Psoas muscle (tissue), 8 donors: ENCODE results near the gene SLC23A2. TPM values are rescaled to one million over a fixed set of nuclear protein-coding genes. Genes with fewer than 3 reads are reported as not detected.

Experiments used
- ATAC-seq, 4 donors: fragments of 200-7000 bp; cut with Tn5 transposase; one replicate each; pipeline ENCODE4 v1.9.1; 2020; ENCODE audit warnings: moderate library complexity in 3 of 4, mild to moderate bottlenecking in 2 of 4
- DNase-seq, 2 donors: peaks; one replicate each; pipeline ENCODE4 v3.0.0-alpha.2; 2020
- H3K27ac ChIP-seq: fragments of 200-600 bp; one replicate; pipeline ENCODE4 v1.8.0; 2022
- H3K27me3 ChIP-seq, 3 donors: fragments of 200-600 bp in 1 of 3; one replicate each; pipeline versions ENCODE4 v1.6.1 to v1.8.0; 2013 to 2022; ENCODE audit warnings: low read length in 2 of 3, mild to moderate bottlenecking in 2 of 3, moderate library complexity in 1 of 3; ENCODE audit not compliant: insufficient read depth in 3 of 3
- H3K36me3 ChIP-seq, 2 donors: fragments of 200-600 bp in 1 of 2; one replicate each; pipeline versions ENCODE4 v1.6.1 to v1.8.0; 2013 to 2022; ENCODE audit warnings: low read depth in 1 of 2, mild to moderate bottlenecking in 1 of 2, moderate library complexity in 1 of 2; ENCODE audit not compliant: insufficient read depth in 1 of 2
- H3K4me1 ChIP-seq: fragments of 200-600 bp; one replicate; pipeline ENCODE4 v1.8.0; 2022
- H3K4me3 ChIP-seq: fragments of 200-600 bp; one replicate; pipeline ENCODE4 v1.8.0; 2022; ENCODE audit warnings: mild to moderate bottlenecking
- H3K9me3 ChIP-seq: fragments of 200-600 bp; one replicate; pipeline ENCODE4 v1.8.0; 2022
- WGBS, 3 donors: extraction: QIAGEN DNeasy Blood & Tissue Kit; methylation state at CpG; one replicate each; pipeline versions ENCODE4 v1.1.6 to v1.1.7; 2013; 5-methylcytosine and 5-hydroxymethylcytosine counted together
- intact Hi-C, 2 donors: fragments of 100-400 bp; cut with DNase I; formaldehyde crosslinking; loops; one replicate each; pipeline versions ENCODE4 v1.11.0 to v1.14.2; 2022
- polyA plus RNA-seq, 3 donors: library from polyadenylated mRNA; stranded (reverse); fragments of 200-250 nt; gene quantifications; one replicate each; pipeline ENCODE4 v1.2.3, GENCODE V29; 2013
- total RNA-seq, 4 donors: library from RNA; stranded (reverse); fragmentation: NEBNext Ultra II Directional in 2 of 4; extraction: Animal tissue kit (Norgen Biotek cat#: 25700) in 2 of 4; gene quantifications; one replicate each; pipeline versions ENCODE4 v1.2.1 to v1.2.4, GENCODE V29; 2021 to 2023
- TF ChIP-seq, protein P1 (sequence below): fragments of 200-600 bp; IDR thresholded peaks from one replicate; pipeline ENCODE4 v1.8.0; 2022; ENCODE audit warnings: antibody characterized with exemption
- donor health status: healthy with polysubstance abuse.
- donor health status: DM: no; HTN: no; CAD: no; lungs with moderate emphysema.
- donor health status: Bipolar disorder and iron deficiency.
- donor health status: healthy.
- donor health status: DM: yes; HTN: yes; CAD: no.
- donor health status: DM: no; HTN: no; CAD: no.
- donor health status: DM: no; HTN: no; CAD: no.
- donor health status: DM: yes; HTN: yes; CAD: no.

The SLC23A2 gene
- total and polyA plus RNA-seq, 7 donors = 0.87 to 4.9 (median 3.4) TPM

DNA sequence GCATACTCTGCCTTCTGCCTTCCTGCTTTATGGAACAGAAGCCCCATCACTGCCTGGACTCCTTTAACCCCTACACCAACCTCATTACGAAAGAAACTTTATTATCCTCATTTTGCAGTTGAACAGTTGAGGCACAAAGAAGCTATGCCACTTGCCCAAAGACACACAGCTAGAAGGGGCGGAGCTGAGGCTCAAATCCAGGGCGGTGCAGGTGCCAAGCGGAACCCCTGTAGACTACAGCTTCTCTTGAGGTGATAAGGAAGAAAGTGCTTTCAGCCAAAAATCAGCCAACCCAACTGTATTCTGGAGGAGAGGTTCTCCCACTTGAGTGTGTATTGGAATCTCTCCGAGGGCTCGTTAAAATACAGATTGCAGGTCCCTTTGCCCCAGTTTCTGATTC lies 189.1 kb downstream of the SLC23A2 start:
- Histone ChIP-seq H3K9me3 (no peaks in the 10 kb centered on the region), H3K4me3 (no peak overlapping the region), H3K27me3 (peaks cover 0 to 4% (median 3%) of the 10 kb centered on the region in 3 donors), H3K4me1 (no peaks in the 10 kb centered on the region), H3K27ac (no peak overlapping the region), H3K36me3 (no peaks in the 10 kb centered on the region)
- 89 to 95% (median 91%) methylated on average over 6 of the region's 6 CpGs for WGBS, 3 donors
- TF ChIP-seq, protein P1, sequence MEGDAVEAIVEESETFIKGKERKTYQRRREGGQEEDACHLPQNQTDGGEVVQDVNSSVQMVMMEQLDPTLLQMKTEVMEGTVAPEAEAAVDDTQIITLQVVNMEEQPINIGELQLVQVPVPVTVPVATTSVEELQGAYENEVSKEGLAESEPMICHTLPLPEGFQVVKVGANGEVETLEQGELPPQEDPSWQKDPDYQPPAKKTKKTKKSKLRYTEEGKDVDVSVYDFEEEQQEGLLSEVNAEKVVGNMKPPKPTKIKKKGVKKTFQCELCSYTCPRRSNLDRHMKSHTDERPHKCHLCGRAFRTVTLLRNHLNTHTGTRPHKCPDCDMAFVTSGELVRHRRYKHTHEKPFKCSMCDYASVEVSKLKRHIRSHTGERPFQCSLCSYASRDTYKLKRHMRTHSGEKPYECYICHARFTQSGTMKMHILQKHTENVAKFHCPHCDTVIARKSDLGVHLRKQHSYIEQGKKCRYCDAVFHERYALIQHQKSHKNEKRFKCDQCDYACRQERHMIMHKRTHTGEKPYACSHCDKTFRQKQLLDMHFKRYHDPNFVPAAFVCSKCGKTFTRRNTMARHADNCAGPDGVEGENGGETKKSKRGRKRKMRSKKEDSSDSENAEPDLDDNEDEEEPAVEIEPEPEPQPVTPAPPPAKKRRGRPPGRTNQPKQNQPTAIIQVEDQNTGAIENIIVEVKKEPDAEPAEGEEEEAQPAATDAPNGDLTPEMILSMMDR = no peak
- intact Hi-C loops = no loop called here
- no peak for ATAC-seq
- no peak for DNase-seq

DNA sequence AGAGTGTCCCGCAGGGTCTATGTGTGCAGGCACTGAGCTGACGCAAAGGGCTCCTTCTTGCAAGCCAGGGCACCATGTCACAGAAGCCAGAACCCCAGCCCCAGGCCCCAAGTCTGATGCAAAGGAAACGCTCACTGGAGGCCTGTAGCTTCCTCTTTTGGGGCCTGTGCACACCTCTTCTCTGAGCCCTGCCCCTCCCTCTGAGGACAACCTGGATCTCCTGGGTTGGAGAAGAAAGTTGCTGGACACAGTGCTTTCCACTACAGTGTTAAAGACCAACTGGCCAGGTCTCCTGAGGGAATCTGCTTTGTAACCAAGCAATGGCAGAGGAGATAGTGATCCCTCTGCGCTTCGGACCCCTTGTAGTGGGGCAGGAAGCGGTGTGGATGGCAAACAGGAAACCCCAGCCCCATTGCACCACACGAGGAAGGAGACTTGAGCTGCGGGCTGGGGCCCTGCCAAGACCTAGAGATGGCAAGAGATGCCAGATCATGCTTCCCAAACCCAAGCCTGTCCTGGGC lies 189.6 kb downstream of the SLC23A2 start:
- no peak overlapping the region for H3K4me3 ChIP-seq
- intact Hi-C loops = no loop called here
- ATAC-seq = peak in 1 of 4 donors; percentile 55
- TF ChIP-seq, protein P1 = no peak
- peaks cover 0 to 4% (median 3%) of the 10 kb centered on the region in 3 donors for H3K27me3 ChIP-seq
- no peaks in the 10 kb centered on the region for H3K36me3 ChIP-seq
- H3K27ac ChIP-seq = no peak overlapping the region
- H3K9me3 ChIP-seq = no peaks in the 10 kb centered on the region
- 65 to 73% (median 72%) methylated on average over 8 of the region's 8 CpGs for WGBS, 3 donors
- peak; percentile 64 to 80 for DNase-seq
- H3K4me1 ChIP-seq = no peaks in the 10 kb centered on the region

DNA sequence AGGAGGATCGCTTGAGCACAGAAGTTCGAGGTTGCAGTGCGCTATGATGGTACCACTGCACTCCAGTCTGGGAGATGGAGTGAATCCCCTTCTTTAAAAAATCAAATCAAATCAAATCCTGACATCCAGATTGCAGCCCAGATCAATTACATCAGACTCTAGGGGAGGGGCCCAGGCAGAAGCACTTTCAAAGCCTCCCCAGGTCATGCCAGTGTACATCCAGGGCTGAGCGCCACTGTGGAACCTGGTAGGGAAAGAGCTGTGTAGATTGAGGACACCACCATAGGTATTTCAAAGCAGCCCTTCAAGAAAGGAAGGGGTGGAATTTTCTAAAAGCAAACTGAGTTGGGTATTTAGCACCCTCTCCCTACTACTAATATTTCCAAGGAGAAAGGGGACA lies 190.1 kb downstream of the SLC23A2 start:
- TF ChIP-seq, protein P1 = no peak
- intact Hi-C loops = no loop called here

DNA sequence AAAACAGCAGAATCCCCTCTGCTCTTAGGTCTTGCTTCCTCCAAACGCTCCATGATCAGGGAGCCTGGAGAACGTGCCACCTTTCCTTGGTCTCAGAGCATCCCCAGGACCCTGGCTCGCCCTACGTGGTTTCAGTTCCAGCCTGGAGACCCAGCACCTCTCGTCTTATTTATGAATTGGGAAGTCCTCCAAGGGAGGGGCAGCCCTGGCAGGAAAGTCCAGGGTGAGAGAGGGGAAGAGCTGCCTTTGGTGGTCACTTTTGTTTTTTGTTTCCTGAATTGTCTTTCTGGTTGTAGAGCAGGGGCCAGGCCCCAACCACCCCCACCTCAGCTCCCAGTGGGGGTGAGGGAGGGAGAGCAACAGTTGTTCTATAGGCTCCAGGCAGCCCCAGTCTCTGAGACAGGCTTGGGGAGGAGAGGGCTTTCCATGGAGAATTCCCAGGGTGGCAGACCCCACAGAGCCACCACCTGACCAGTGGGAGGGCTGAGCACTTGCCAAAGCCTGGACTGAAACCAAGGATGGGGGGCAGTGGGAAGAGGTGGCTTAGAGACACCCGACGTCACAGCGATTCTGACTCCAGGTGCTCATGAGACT lies 190.8 kb downstream of the SLC23A2 start:
- H3K4me3 ChIP-seq = no peak overlapping the region
- 61 to 69% (median 64%) methylated on average over 8 of the region's 8 CpGs for WGBS, 3 donors
- intact Hi-C loops = no loop called here
- H3K4me1 ChIP-seq = no peaks in the 10 kb centered on the region
- DNase-seq (no peak), ATAC-seq (no peak)
- no peaks in the 10 kb centered on the region for H3K9me3 ChIP-seq
- H3K27me3 ChIP-seq = peaks cover 0 to 4% (median 3%) of the 10 kb centered on the region in 3 donors
- H3K36me3 ChIP-seq = no peaks in the 10 kb centered on the region
- no peak overlapping the region for H3K27ac ChIP-seq
- TF ChIP-seq, protein P1 = no peak

More for the DNA sequence above, 190.1 kb downstream of the SLC23A2 start:
- DNase-seq (no peak), ATAC-seq (no peak)
- WGBS, 3 donors = 83 to 97% (median 97%) methylated on average over 4 of the region's 4 CpGs
- Histone ChIP-seq H3K4me1 (no peaks in the 10 kb centered on the region), H3K4me3 (no peak overlapping the region), H3K9me3 (no peaks in the 10 kb centered on the region), H3K27ac (no peak overlapping the region), H3K36me3 (no peaks in the 10 kb centered on the region), H3K27me3 (peaks cover 0 to 4% (median 3%) of the 10 kb centered on the region in 3 donors)

DNA sequence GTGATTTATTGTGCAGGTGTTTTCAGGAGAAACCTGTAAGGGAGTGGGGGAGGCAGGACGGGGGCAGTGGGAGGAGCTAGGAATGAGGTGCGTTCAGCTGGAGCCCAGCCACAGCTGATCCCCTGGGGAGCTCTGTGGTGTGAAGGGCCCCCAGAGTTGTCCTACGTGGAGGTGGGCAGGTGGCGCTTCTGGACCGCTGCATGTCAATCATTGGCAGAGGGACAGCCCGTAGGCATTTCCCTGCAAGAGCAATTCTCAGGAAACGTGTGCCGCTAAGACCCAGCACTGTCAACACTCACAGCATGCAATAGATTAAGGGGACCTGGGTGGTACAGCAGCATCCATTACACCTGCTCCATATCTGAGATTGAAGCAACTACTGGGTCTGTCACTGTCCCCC lies 191.6 kb downstream of the SLC23A2 start:
- TF ChIP-seq, protein P1 = no peak
- no peaks in the 10 kb centered on the region for H3K4me1 ChIP-seq
- no peaks in the 10 kb centered on the region for H3K36me3 ChIP-seq
- H3K27ac ChIP-seq = no peak overlapping the region
- H3K4me3 ChIP-seq = no peak overlapping the region
- WGBS, 3 donors = 60 to 77% (median 66%) methylated on average over 7 to 8 of the region's 8 CpGs
- H3K27me3 ChIP-seq = peaks cover 0 to 4% (median 3%) of the 10 kb centered on the region in 3 donors
- H3K9me3 ChIP-seq = no peaks in the 10 kb centered on the region
- ATAC-seq (no peak), DNase-seq (no peak)
- intact Hi-C loops = no loop called here
